ENCODE results near the gene STX16.
"Not testable (repeated sequence)": the region's sequence is repeated elsewhere in the genome, so short reads cannot be mapped to it uniquely, and the experiment has no call there.

STX16 gene

GRCh38 chr20:58712806-58713731, 62.0 kb downstream of the STX16 start:
- no peak for DNase-seq

DNA sequence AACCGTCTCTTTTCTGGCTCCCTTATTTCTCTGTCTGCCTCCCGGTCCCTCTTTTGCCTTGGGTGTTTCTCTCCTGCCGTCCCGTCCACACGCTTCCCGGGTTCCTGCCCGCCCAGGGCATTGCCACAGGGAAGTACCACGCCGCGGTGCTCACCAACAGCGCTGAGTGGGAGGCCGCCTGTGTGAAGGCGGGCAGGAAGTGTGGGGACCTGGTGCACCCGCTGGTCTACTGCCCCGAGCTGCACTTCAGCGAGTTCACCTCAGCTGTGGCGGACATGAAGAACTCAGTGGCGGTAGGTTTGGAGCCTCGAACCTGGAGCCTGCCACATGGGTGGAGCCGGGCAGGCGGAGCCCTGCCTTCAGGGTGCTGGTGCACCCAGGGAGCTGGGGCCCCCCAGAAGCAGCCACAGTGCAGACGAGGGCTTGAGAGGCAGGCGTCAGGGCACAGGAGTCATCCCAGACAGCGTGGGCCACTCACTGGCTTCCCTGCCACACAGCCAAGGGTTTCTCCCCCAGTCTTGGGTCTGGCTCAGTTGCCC, 62.8 kb downstream of the STX16 start:
- no peak for DNase-seq

GRCh38 chr20:58714340-58714922, 63.3 kb downstream of the STX16 start:
- DNase-seq = no peak

DNA sequence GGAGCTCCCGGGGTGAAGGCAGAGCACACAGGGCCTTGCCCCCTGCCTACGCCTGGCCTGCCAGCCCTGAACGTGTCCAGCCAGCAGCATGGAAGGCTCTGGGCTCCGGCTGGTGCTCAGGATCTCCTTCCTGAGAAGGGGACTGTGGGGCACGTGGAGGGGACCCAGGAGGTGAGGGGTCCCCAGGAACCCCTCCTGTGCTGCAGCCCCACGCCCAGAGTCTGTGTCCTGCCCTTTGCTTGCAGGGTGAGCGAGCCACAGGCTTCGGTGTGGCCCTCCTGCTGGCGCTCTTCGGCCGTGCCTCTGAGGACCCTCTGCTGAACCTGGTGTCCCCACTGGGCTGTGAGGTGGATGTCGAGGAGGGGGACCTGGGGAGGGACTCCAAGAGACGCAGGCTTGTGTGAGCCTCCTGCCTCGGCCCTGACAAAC, 63.9 kb downstream of the STX16 start:
- no peak for DNase-seq

DNA sequence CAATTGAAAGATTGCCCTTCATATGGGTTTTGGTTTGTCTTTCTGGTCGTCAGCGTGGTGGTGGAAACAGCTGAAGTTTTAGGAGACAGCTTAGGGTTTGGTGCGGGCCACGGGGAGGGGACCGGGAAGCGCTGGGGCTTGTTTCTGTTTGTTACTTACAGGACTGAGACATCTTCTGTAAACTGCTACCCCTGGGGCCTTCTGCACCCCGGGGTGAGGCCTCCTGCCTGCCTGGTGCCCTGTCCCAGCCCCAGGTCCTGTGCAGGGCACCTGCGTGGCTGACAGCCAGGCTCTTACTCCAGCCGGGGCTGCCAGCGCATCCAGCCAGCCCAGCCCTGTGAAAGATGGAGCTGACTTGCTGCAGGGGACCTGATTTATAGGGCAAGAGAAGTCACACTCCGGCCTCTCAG, 64.3 kb downstream of the STX16 start:
- no peak for DNase-seq

DNA sequence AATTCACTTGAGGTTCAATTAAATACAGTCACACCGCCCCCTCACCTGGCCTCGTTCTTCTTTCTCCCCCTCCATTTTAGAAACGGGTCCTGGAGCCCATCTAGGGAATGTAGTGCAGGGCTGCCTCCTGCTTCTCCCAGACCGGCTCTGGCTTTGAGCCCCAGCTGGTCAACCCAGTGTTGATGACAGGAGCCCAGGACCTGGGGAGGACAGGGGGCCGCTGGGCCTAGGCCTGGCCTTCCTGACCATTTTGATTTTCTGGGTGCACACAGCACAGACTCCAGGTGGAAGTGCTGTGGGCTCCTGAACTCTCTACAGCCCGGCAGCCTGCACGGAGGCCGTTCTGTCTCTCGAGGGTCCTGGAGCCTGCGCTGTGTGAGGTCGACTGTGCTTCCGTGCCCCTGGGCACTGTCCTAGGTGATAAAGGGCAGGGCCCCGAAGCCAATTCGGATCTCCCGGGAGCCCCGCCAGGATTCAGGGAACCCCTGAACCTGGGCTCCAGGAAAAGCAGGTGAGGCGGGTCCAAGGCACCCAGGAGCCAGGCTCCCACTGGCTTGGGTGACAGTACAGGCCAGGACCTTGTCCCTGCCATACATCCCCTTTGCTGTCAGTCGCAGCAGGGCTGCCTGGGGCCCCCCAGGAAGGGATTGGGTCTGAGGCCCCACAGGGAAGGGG, 64.9 kb downstream of the STX16 start:
- DNase-seq = no peak

DNA sequence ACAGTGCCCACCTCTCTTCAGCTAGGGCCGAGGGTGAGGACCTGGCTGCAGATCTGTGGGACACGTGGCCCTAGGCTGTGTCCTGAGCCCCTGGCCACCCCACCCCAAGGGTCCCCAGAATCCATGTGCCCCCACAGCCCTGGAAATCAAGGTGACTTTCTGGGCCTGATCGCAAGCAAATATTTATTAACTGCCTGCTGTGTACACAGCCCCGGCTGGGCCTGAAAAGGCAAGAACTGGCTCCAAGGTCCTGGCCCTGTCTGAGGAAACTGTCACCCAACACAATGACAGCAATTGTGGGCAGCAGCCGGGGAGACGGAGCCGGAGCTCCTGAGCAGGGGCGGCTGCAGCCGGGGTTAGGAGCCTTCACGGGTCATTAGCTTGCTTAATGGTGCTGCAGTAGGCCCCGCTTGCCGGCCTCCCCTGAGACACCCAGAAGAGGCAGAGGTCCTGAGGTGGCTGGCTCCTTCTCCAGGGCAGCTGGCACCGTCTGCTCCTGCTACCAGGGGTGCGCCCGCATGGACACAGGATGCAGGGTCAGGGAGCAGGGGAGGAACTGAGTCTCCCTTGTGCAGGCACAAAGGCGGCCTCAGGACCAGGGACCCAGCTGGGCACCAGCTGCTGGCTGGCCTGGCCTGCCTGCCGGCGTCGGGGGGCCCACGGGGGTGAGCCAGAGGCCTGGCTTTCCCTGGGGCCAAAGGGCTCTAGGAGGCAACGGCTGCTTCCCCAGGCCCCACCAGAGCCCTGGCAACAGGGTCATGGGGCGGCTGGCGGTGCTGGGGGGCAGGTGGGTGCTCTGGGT, 65.6 kb downstream of the STX16 start:
- DNase-seq = no peak

- DNase-seq = no peak
Observed at GRCh38 chr20:58717278-58718091, 66.4 kb downstream of the STX16 start.

GRCh38 chr20:58718121-58718563, 67.1 kb downstream of the STX16 start:
- no peak for DNase-seq

DNA sequence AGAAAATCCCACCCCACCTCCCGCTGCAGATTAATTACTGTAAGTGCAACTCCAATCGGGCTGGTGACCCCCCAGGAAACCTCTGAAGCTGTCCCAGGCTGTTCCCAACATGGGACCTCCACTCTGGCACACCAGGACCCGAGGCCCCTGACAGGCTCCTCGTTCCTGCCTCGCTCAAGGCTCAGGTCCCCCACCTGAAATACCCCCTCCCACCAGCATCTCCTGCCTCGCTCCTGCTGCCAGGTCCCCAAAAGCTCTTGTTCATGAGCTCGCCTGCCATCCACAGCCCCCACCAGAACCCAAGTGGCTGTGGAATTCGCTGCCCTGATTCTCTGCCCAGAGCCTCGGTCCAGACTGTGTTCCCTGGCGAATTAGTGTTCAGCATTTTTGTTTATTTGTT, 67.6 kb downstream of the STX16 start:
- no peak for DNase-seq

- no peak for DNase-seq
Observed at GRCh38 chr20:58719258-58719657, 68.2 kb downstream of the STX16 start.

GRCh38 chr20:58719971-58720371, 68.9 kb downstream of the STX16 start:
- DNase-seq = no peak

DNA sequence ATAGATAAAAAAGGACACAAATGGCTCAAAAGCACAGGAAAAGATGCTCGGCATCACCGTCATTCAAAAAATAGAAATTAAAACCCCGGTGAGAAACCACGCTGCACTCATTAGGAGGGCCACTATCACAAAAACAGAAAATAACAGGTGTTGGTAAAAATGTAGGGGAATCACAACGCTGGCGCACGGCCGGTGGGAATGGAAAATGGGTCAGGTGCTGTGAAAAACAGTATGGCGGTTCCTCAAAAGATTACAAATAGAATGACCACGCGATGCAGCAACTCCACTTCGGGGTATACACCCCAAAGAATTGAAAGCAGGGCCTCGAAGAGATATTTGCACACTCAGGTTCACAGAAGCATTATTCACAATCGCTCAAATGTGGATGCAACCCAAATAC, 69.8 kb downstream of the STX16 start:
- DNase-seq = no peak

- DNase-seq = peak; percentile 73 to 84 (median 82)
Observed at GRCh38 chr20:58721951-58722778, 71.1 kb downstream of the STX16 start.

DNA sequence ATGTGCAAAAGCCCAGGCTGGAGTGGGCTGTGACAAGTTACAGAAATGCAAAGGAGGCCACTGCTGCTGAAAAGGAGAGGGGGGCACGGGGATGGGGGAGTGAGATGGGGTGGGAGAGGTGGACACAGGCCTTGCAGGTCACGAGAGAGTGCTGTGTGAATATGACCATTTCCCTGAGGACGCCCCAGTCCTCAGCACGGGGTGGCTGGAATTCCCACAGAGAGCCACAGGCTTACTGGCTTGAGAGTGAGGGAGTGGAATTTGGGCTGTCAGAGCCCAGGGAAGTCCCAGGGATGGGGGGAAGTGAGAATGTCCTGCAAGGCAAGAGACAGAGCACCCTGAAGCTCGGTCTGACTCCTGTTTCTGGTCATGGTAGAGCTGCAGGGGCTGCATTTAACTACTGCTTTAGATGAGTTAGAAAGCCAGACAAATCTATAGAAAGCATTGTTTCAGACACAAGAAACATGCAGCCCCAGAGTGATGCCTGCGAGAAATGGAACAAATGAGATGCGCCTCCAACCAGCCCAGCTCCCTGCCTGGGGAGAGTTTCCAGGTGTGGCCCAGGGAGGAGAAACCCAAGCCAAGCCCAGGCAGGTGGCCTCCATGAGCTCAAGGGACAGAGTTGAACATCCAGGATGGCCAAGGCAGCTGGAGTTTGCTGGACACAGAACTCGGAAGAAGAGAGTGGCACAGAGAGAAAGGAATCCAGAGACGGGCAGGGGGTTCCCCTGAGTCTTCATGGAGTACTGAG, 72.0 kb downstream of the STX16 start:
- peak in 1 of 4 experiments; percentile 21 for DNase-seq

DNA sequence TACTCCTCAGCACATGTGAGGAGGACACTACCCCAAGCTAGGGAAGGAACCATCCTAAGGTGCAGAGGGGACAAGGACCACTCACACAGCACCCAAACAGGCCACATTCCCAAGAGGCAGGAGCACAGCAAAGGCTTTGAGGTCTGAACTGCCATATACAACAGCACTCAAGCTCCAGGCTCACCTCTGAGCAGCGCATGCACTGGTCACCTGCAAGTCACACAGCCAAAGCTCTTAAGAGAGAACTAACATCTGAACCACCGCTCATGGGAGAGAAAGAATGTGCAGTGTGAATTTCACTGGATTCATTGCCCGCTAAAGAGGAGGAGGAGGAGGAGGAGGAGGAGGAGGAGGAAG, 72.5 kb downstream of the STX16 start:
- DNase-seq = no peak

GRCh38 chr20:58726156-58726555, 75.1 kb downstream of the STX16 start:
- DNase-seq = not testable (repeated sequence)
